HG03460 (cell line): ENCODE measurements around the gene FYB1.

ENCODE experiments used
- ATAC-seq: cut with Tn5 transposase; IDR thresholded peaks from one replicate; pipeline ENCODE4 v1.9.1; 2021; ENCODE audit not compliant: unreplicated experiment

The FYB1 gene

DNA sequence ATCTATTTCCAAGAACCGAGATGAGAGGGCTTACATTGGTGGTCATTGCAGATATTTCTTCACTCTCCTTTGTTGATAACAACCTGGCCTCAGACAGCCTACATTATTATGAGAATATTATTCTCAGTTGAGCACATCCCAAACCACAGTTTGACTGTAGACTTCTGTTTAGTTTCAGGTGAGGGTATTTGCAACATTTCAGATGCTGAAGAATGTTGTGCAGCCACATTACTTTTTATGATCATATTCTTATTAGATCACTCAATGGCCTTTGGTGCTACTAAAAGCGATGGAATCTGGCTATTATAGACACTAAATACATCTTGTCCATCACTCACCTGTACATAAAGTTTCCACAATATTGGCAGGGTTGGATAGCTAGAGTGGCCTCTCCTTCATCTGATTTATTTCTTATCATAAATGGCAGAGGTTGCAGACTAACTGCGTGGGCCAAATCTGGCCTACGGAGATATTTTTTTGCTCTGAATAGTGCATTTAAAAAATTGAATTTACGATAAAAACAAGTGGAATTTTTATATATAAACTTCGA, 119.0 kb downstream of the FYB1 start:
- no peak for ATAC-seq

DNA sequence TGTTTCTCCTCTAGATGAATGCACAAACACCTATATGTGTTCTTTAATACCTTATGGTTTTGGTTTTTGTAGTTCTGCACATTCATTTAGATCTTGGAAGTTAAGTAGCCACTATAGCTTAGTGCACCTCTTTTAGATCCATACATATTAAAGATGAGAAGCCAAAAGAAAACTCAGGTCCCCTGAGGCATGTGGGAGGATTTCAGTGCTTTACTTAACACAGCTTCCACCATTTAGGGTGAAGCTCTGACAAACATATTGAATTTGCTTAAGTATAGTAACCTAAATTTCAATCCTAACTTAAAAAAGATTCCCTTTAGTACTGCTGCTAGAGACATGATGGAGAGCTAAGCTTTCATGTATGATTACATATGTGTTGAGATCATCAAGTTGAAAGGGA, 119.5 kb downstream of the FYB1 start:
- no peak for ATAC-seq

DNA sequence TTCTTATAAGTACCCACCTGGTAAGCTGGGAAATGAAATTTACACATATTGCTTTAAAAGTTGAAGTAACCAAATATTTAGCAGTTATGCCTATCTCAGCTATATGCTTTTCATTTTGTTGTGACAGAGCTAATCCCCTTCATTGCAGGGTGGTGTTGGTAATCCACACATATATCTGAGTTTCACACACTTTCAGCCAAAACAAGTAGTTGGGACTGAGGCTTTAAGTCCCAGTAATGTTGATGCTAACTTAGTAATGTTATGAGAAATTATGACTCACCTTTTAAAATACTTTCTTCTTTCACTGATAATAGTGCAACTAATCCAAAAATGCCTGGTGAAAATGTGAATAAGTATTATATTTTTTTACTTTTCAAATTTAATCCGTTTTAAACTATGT, 126.0 kb downstream of the FYB1 start:
- ATAC-seq = no peak

DNA sequence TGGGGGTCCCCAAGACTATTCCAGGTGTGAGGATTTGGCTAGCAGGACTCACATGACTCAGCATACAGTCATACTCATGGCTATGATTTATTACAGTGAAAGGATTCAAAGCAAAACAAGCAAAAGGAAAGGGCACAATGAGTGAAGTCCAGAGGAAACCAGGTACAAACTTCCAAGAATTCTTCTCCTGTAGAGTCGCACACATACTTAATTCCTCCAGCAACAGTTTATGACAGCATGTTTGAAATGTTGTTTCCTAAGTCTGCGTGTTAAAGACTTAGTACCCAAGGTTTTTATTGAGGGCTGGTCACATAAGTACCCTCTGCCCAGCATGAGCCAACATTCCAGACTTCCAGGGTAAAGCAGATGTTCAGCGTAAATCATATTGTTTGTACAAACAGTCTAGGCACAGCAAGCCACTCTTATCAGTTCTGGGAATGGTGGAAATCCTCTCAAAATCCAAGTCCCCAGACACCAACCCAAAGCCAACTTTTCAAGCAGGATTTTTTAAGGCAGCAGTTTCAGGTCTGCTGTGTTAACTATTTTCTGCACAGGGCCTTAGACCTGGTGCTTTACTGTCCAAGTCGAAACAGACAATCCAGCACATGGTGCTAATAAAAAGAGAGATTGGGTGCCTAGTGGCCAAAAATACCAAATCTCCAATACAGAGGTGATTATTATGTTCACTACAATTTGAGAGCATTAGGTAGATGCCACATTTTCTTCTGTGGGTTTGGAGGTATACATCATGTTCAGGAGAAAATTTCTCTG, 126.6 kb downstream of the FYB1 start:
- ATAC-seq = no peak

DNA sequence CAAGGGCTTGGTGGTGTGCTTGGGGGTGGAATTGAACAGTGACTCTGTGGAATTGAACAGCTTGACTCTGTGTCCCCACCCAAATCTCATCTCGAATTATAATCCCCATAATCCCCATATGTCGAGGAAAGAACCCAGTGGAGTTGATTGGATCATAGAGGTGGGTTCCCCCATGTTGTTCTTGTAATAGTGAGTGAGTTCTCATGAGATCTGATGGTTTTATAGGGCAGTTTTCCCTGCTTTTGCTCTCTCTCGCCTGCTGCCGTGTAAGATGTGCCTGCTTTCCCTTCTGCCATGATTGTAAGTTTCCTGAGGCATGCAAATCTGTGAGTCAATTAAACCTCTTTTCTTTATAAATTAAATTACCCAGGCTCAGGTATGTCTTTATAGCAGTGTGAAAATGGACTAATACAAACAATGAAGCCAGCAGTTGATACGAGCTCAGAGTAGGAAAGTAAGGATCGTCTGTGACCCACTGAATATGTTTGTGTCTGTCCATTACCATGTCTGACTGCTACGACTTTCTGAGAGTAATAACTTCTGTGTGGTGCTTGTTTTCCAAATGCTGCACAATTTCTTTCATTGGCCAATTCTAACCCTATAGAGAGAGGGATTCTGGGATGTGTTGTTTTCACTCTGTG, 127.3 kb downstream of the FYB1 start:
- ATAC-seq = no peak

DNA sequence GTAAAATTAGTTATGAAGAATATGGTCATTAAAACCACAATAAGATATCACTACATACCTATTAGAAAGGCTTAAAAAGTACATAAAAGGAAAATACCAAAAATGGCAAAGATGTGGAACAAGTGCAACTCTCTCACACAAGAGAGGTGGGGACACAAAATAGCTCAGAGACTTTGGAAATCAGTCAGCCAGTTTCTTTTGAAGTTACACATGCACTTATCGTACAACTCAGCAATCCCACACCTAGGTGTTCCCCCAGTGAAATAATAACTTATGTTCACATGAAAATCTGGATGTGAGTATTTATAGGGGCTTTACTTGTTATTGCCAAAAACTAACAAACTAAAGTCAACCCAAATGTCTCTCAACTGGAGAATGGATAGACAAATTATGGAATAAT, 135.4 kb downstream of the FYB1 start:
- ATAC-seq = no peak

DNA sequence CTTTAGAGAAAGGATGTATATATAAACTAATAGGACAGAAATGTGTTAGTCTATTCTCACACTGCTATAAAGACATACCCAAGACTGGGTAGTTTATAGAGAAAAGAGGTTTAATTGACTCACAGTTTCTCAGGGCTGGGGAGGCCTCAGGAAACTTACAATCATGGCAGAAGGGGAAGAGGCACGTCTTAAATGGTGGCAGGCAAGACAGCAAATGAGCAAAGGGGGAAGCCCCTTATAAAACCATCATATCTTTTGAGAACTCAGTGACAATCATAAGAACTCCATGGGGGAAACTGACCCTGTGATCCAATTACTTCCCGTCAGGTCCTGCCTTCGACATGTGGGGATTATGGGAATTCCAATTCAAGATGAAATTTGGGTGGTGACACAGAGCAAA, 136.4 kb downstream of the FYB1 start:
- no peak for ATAC-seq

DNA sequence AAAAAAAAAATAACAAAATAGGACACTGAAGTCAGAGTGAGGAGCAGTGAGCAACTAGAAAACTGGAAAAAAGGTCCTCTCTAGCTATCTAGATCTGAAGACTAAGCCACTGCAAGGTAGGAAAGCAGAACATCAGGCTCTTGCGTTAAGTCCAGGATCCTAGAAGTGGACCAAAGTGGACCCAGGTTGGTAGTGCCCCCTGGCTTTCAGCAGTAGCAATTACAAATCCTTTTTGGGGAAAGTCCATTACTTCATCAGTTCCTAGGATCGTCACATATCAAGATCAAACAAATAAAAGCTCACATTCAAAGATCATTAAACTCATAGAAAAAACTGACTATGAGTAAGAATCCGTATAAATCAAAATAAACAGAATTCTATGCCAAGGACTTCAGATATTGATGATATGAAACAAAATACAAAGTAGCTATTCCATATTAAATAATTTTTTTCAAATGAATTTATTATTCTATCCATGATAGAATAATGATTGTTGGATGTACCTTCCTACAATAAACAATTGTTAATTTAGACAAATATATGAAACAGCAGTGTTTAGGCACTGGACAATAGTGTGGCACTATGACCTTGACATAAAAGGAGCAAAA, 138.7 kb downstream of the FYB1 start:
- ATAC-seq = peak; percentile 39

DNA sequence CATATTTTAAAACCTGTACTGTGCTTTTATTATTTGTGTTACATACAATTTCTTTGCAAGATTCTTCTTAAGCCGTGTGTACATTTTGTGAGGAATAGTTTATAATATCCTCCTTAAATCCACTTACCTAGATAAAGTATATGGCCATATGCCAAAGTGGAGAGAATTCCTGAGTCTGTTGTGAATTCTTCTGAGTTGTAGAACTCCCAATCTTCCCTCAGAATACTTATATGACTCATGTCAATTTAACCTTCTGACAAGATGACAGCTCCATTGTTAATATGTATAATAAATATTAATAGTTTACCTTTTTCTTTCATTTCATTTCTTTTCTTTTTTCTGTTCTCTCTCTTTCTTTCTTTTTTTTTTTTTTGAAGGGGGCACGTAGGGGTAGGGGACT, 139.2 kb downstream of the FYB1 start:
- ATAC-seq = no peak

DNA sequence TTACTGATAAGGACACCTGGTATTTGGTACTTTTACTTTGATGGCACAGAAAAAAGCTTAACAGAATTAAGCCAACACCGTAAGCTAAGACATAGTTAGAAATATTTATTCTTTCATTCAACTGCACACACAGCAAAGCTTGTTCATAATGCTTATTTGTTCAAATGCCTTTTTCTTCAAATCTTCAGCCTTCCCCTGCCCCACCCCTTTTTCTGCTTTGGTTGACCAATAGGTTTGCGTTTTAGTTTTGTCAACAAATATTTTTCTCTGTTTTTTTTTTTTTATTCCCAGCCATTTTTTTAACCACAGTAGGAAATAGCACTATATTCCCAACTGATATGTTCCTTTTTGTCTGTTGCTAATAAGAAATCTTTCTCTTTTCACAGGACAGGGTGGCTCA, 140.2 kb downstream of the FYB1 start:
- ATAC-seq = no peak

DNA sequence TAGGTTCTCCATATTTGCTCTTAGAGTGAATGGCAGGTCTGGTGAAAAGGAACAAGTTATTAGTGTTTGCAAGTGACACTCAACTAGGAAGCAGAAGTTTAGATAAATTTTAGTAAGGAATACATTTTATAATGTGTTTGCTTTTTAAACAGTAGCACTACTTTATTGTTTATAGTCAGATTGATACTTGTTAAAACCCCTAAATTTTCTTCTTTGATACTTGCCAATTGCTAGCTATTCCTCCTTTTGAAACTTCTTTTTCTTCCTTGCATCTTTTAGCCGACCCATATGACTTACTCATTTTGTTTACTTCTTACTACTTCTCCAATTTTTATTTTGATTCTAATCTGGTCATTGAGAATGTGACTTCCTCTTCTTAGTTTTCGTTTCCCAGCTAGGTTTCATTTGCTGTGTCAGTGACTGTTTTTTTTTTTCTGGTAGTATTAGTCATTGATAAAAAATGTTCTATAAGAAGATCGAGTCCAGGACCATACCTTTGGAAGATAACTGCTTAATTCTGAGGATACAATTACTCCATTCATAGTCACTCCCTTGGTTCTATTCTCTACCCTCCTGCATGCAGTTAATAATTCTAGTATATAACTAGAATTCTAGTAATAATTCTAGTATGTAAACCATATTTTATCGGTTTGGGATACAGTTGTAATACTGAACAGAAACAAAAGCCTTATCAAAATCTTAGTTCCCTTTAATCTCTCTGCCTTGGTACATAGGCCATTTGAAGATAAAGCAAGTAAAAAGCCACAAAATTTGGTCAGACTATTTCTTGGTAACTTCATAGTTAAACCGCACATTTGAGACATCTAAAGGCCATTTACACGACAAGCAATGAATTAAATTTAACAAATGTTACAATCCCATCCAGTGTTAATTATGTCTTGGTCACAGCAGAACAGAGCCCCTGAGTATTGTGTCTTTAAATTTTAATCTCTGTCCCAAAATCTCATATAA, 142.3 kb downstream of the FYB1 start:
- peak; percentile 15 for ATAC-seq

DNA sequence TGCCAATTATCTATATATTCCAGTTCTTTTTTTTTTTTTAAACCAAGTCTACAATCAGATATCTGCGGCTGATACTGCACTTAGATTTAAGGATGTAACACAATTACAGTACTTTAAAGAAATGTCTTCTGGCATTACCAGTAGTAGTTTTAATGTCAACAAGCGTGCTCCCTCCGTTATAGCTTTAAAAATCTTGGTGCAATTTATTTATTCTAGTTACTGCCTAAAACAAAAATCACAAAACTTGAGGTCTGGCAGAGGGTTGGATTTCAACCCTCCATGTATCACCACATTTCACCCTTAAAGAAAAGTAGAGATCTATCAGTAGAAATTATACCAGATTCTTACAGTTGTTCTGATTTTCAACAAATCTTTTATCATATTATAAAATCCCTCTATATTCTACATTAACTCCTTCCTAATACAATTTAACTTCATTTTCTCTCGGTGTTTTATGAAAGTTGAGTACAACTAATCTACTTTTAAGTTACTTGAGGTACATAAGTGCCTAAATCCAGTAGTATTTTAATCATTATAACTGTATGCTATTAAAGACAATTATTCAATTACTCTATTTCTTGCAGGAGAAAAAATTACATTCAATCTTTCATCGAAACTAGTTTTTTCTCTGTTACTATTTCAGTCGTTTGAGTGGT, 143.1 kb downstream of the FYB1 start:
- ATAC-seq = no peak

DNA sequence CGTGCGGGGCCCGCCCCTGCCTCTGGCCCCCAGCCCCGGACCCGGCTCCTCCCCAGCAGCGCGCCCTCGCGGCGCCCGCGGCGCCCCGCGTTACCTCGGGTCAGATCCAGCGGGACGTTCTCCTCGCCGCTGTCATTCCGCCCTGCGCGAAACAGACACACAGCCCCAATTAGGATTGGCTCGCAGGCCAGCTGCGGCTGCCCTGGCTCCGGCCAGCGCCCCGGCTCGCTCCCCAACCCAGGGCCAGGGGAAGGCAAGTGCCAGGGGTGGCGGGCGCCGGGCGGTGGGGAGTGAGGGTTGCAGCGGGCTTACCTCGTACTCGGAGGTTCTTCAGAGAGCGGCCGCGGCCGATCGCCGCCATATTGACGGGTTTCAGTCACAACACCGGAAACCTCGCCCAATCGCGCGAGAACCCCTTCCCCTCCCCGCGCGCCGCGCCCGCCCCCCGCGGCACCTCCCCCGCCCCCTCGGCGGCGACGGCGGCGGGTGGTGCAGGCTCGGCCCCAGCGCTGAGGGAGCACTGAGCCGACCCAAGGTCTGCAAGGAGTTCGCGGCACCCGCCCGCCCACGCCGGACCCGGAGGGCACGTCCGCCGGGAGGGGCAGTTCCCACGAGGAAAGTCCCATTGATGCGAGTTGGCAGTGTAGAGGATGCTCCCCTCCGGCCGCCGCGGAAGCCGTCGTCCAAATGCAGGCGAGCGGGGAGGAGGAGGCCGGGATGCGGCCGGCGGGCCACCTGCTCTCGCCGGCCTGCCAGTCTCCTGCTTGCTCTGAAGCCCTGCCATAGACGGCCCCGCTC, 145.1 kb downstream of the FYB1 start, which contains the start of gene RICTOR:
TSS of gene RICTOR (minus strand) at position 383 of the 798 bp plus-strand sequence. CDS start at position 361, 22 bp downstream.
- ATAC-seq = peak; percentile 66

DNA sequence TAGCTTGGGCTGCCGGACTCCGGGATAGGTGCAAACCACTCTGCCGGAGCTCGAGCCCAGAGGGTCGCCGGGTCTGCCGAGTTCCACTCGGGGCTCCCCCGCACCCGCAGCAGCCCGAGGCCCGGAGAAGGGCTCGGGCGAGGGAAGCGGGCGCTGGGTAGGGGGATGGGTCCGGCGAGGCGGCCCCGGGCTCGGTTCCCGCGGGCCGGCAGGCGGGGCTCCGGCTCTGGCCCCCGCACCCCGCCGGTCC, 145.7 kb downstream of the FYB1 start:
- ATAC-seq = peak; percentile 19

DNA sequence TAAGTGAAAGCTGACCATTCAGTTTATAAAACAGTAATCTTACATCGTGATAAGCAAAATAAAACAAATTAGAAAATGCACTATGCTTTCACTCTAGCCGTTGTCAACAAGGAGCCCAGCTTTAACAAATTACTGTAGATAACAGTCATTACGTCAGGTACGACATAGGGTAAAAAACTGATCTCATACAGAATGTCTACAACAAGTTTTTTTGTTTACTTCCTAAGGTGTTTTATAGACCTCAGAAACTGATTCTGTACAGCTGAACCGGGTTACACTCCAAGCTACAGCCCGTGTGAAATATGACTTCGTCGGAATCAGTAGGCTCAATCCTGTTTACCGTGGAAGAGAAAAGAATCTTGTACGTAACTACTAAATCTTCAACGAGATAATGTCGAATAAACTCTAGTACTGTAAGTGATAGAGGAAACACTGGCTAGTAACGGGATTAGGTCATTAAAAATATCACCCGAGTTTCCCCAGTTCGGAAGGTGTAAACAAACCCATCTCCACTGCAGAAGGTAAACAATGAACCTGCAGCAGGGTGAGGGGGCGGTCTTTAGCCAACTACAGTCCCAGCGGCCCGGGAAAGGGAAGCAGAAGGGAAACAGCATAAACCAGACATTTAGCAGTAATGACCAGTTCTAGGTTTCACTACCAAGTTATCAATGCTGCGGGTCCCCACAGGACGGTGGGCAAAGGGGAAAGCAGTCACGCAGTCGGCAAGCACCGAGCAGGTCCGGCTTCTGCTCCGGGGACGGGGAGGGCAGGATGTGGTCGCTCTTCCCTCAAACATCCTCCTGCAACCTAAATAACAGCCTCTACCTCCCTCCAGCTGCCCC, 146.2 kb downstream of the FYB1 start:
- ATAC-seq = peak; percentile 47

DNA sequence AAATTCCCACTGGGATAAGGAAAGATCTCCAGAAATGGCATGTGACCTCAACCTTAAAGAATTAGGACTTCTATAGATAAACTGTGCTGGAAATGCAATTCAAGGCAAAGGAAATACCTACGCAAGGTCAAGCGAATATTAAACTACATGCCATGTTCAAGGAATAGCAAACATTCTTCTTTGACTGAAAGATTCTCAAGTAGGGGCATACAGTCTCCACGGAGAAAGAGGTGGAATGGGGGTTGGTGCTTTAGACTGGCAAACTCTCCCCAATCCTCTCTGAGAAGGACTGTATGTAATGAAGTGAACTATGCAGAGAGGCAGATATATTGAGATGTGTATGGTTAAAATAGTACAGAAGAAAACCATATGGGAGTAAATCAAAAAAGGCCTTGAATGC, 151.3 kb downstream of the FYB1 start:
- no peak for ATAC-seq

DNA sequence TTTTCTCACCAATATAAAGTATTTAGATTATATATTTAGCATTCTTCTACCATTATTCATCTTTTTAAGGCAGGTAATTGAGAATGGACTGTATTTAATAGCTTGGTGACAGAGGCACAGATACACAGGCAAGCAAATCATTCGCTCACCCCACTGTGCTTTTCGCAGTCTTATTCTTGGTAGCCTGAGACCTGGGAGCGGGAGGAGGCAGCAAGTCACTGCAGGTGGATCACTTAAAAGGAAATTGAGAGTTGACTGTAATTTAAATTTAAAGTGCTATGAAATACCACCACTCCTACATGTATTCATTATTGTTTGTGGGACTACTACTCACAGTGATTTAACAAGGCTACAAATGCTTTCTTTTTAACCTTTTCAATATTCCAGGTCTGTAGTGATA, 154.9 kb downstream of the FYB1 start:
- no peak for ATAC-seq

DNA sequence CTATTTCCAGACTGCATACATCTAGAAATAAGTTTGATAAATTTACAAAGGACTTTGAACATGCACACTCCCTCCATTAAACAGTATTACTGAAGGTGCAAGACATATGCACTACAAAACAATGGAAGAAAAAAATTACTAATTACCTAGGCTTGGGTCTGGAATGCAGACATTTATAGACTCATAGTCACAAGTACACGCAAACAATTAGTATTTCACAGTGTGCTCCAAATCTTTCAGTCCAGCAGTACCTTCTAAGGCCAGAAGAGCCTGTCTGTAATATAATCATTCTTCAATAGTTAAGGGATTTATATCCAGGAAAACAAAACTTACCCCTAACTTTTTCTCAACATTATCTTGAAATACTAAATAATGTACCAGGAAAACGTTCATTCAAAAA, 156.3 kb downstream of the FYB1 start:
- no peak for ATAC-seq

DNA sequence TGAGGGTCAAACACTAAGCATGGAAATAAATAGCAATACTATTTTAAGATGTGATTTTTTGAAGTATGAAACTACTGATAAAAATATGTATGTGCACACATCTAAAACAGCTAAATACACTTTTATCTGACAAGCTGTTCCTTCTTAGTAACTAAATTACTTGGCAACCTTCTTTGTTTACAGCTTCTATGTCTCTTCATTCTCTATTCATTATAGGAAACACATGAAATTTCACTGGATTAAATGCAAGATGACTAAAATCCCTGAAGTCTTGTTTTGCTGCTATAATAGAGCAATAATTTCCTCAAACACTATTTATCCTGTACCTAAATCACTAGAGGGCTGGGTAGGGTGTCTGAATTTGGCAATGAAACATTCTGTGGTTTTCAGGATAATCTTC, 156.8 kb downstream of the FYB1 start:
- ATAC-seq = no peak
